H9 (cell line): ENCODE results near the gene USP7. TPM values are rescaled to one million over a fixed set of nuclear protein-coding genes. Genes with fewer than 3 reads are reported as not detected.

Source experiments
- DNase-seq: peaks from one replicate; pipeline ENCODE4 v3.0.0-alpha.2; 2017
- H2AFZ ChIP-seq: one replicate; pipeline ENCODE4 v1.6.1; 2013; ENCODE audit warnings: mild to moderate bottlenecking, low read length, control low read depth, moderate library complexity
- H2AK5ac ChIP-seq: 2 replicates; pipeline ENCODE4 v1.6.1; 2013; ENCODE audit warnings: low read length, control low read depth, mixed read lengths; ENCODE audit not compliant: insufficient read length
- H2BK120ac ChIP-seq: one replicate; pipeline ENCODE4 v1.6.1; 2013; ENCODE audit warnings: low read depth, mild to moderate bottlenecking, low read length, control low read depth, inconsistent platforms; ENCODE audit not compliant: poor library complexity, severe bottlenecking
- H2BK12ac ChIP-seq: 2 replicates; pipeline ENCODE4 v1.6.1; 2013; ENCODE audit warnings: low read length, control low read depth, mixed read lengths, low read depth; ENCODE audit not compliant: insufficient read length
- H2BK15ac ChIP-seq: 2 replicates; pipeline ENCODE4 v1.6.1; 2013; ENCODE audit warnings: low read depth, low read length, control low read depth
- H2BK20ac ChIP-seq: one replicate; pipeline ENCODE4 v1.6.1; 2013; ENCODE audit warnings: low read depth, mild to moderate bottlenecking, low read length, control low read depth, inconsistent platforms; ENCODE audit not compliant: poor library complexity, severe bottlenecking
- H2BK5ac ChIP-seq: 2 replicates; pipeline ENCODE4 v1.6.1; 2013; ENCODE audit warnings: low read length, control low read depth, mixed read lengths; ENCODE audit not compliant: insufficient read length
- H3K14ac ChIP-seq: 2 replicates; pipeline ENCODE4 v1.6.1; 2013; ENCODE audit warnings: low read length, control low read depth; ENCODE audit not compliant: insufficient read depth
- H3K18ac ChIP-seq: 2 replicates; pipeline ENCODE4 v1.6.1; 2013; ENCODE audit warnings: low read depth, mild to moderate bottlenecking, mixed read lengths, low read length, control low read depth; ENCODE audit not compliant: insufficient read length
- H3K23ac ChIP-seq: 2 replicates; pipeline ENCODE4 v1.6.1; 2013; ENCODE audit warnings: low read length, control low read depth, mixed read lengths, low read depth; ENCODE audit not compliant: insufficient read length
- H3K23me2 ChIP-seq: 2 replicates; pipeline ENCODE4 v1.6.1; 2013; ENCODE audit warnings: low read depth, mild to moderate bottlenecking, mixed read lengths, low read length, control low read depth; ENCODE audit not compliant: insufficient read length, poor library complexity, severe bottlenecking
- H3K27ac ChIP-seq: 2 replicates; pipeline ENCODE4 v1.5.1; 2013; ENCODE audit warnings: low read length, control low read depth, mixed read lengths, low read depth; ENCODE audit not compliant: insufficient read length
- H3K27me3 ChIP-seq: 2 replicates; pipeline ENCODE4 v1.6.1; 2013; ENCODE audit warnings: low read length, control low read depth, inconsistent platforms; ENCODE audit not compliant: insufficient read depth
- H3K4ac ChIP-seq: 2 replicates; pipeline ENCODE4 v1.6.1; 2013; ENCODE audit warnings: low read depth, mild to moderate bottlenecking, control low read depth, inconsistent platforms, low read length, moderate library complexity
- H3K4me1 ChIP-seq: 2 replicates; pipeline ENCODE4 v1.6.1; 2013; ENCODE audit warnings: low read length, control low read depth, inconsistent platforms; ENCODE audit not compliant: insufficient read depth
- H3K4me2 ChIP-seq: 2 replicates; pipeline ENCODE4 v1.6.1; 2013; ENCODE audit warnings: low read length, control low read depth, mixed read lengths; ENCODE audit not compliant: insufficient read length, insufficient read depth
- H3K56ac ChIP-seq: 2 replicates; pipeline ENCODE4 v1.6.1; 2013; ENCODE audit warnings: low read depth, mild to moderate bottlenecking, mixed read lengths, low read length, control low read depth; ENCODE audit not compliant: insufficient read length
- H3K79me1 ChIP-seq: 2 replicates; pipeline ENCODE4 v1.6.1; 2013; ENCODE audit warnings: low read depth, mild to moderate bottlenecking, moderate library complexity, low read length, control low read depth, inconsistent platforms; ENCODE audit not compliant: insufficient read depth, poor library complexity, severe bottlenecking
- H3K79me2 ChIP-seq: 2 replicates; pipeline ENCODE4 v1.6.1; 2013; ENCODE audit warnings: low read length, control low read depth, inconsistent platforms; ENCODE audit not compliant: insufficient read depth
- H3K9ac ChIP-seq: 2 replicates; pipeline ENCODE4 v1.6.1; 2013; ENCODE audit warnings: low read length, control low read depth, mixed read lengths; ENCODE audit not compliant: insufficient read length; ENCODE audit errors: extremely low read depth
- H3K9me3 ChIP-seq: one replicate; pipeline ENCODE4 v1.6.1; 2013; ENCODE audit warnings: low read depth, low read length, inconsistent platforms; ENCODE audit not compliant: control insufficient read depth
- H3T11ph ChIP-seq: one replicate; pipeline ENCODE4 v1.6.1; 2013; ENCODE audit warnings: mild to moderate bottlenecking, low read length, control low read depth, inconsistent platforms
- H4K20me1 ChIP-seq: one replicate; pipeline ENCODE4 v1.6.1; 2013; ENCODE audit not compliant: control insufficient read depth, insufficient read length, insufficient read depth
- H4K5ac ChIP-seq: 2 replicates; pipeline ENCODE4 v1.6.1; 2013; ENCODE audit warnings: low read depth, mild to moderate bottlenecking, mixed read lengths, low read length, control low read depth; ENCODE audit not compliant: insufficient read length
- H4K8ac ChIP-seq: replicated peaks from 2 replicates; pipeline ENCODE4 v1.6.1; 2013; ENCODE audit warnings: low read length, control low read depth, mixed read lengths, low read depth; ENCODE audit not compliant: insufficient read length
- H4K91ac ChIP-seq: 2 replicates; pipeline ENCODE4 v1.6.1; 2013; ENCODE audit warnings: low read depth, mild to moderate bottlenecking, moderate library complexity, mixed read lengths, low read length, control low read depth; ENCODE audit not compliant: insufficient read length
- H3K27ac Mint-ChIP-seq, 3 experiments: 2 replicates in 2 of 3; 3 replicates in 1 of 3; pipeline ENCODE4 v1.8.0; 2020 to 2021; ENCODE audit warnings: mixed read lengths in 3 of 3, mild to moderate bottlenecking in 1 of 3, moderate library complexity in 1 of 3
- H3K27me3 Mint-ChIP-seq: 2 replicates; pipeline ENCODE4 v1.8.0; 2021; ENCODE audit warnings: low read depth, mild to moderate bottlenecking, moderate library complexity, mixed read lengths
- H3K36me3 Mint-ChIP-seq, 3 experiments: 2 replicates in 2 of 3; 3 replicates in 1 of 3; pipeline ENCODE4 v1.8.0; 2020 to 2021; ENCODE audit warnings: low read depth in 3 of 3, mixed read lengths in 3 of 3; ENCODE audit not compliant: insufficient read depth in 1 of 3
- H3K4me1 Mint-ChIP-seq, 2 experiments: 2 replicates each; pipeline ENCODE4 v1.8.0; 2020; ENCODE audit warnings: mixed read lengths in 2 of 2
- H3K4me3 Mint-ChIP-seq, 2 experiments: 2 replicates in 1 of 2; 3 replicates in 1 of 2; pipeline ENCODE4 v1.8.0; 2020 to 2021; ENCODE audit warnings: mild to moderate bottlenecking in 2 of 2, mixed read lengths in 2 of 2, moderate library complexity in 1 of 2
- H3K9me3 Mint-ChIP-seq, 2 experiments: 2 replicates in 1 of 2; 3 replicates in 1 of 2; pipeline ENCODE4 v1.8.0; 2020; ENCODE audit warnings: mild to moderate bottlenecking in 2 of 2, mixed read lengths in 2 of 2, moderate library complexity in 1 of 2
- WGBS: extraction: QIAGEN DNeasy Blood & Tissue Kit; methylation state at CpG from one replicate; pipeline ENCODE4 v1.1.7; 2013; ENCODE audit warnings: missing lambda C conversion rate, low lambda C conversion rate, mixed read lengths; ENCODE audit not compliant: insufficient read length; ENCODE audit errors: extremely low coverage; 5-methylcytosine and 5-hydroxymethylcytosine counted together
- total RNA-seq: library from RNA; stranded (reverse); gene quantifications from 2 replicates; pipeline ENCODE4 v1.2.1, GENCODE V29; 2021
- TF ChIP-seq, protein P1 (sequence below): fragments of 200-600 bp; sonication (generic); conservative IDR thresholded peaks from 3 replicates; pipeline ENCODE4 v1.8.0; 2021; ENCODE audit warnings: antibody characterized with exemption, mild to moderate bottlenecking

USP7 gene
- total RNA-seq, 1 experiment from 2014 or later, result 192 TPM

- Histone ChIP-seq H3K79me1 (no peaks in the 10 kb centered on the region), H3K18ac (no peak overlapping the region), H2AFZ (no peak overlapping the region), H3K23ac (no peak overlapping the region), H2AK5ac (no peak overlapping the region), H4K5ac (no peak overlapping the region), H3K14ac (no peak overlapping the region), H3K27ac (no peak overlapping the region), H3K4me1 (no peaks in the 10 kb centered on the region; the same call in 1 of the 2 replicates), H3T11ph (no peak overlapping the region), H3K23me2 (no peaks in the 10 kb centered on the region), H2BK12ac (no peak overlapping the region), H2BK20ac (no peak overlapping the region), H2BK120ac (no peak overlapping the region), H3K4ac (no peak overlapping the region), H3K27me3 (no peaks in the 10 kb centered on the region), H3K9me3 (no peaks in the 10 kb centered on the region), H3K79me2 (no peaks in the 10 kb centered on the region), H3K9ac (no peak overlapping the region), H3K4me2 (no peak overlapping the region), H4K8ac (no peak overlapping the region), H2BK15ac (no peak overlapping the region), H2BK5ac (no peak overlapping the region), H3K56ac (no peak overlapping the region), H4K20me1 (peaks cover 4% of the 10 kb centered on the region), H4K91ac (no peak overlapping the region)
- Mint-ChIP-seq H3K4me1 (peaks cover 31% of the 10 kb centered on the region in 2 experiments), H3K27ac (peak overlapping the region in 2 of 3 experiments; percentile 56 to 86; a peak in 4 of 7 replicates), H3K9me3 (no peaks in the 10 kb centered on the region; a peak in 1 of 5 replicates), H3K4me3 (no peak overlapping the region), H3K27me3 (peaks cover 2% of the 10 kb centered on the region), H3K36me3 (peaks cover 5 to 13% (median 5%) of the 10 kb centered on the region in 3 experiments; a peak in 5 of 7 replicates)
- TF ChIP-seq, protein P1, sequence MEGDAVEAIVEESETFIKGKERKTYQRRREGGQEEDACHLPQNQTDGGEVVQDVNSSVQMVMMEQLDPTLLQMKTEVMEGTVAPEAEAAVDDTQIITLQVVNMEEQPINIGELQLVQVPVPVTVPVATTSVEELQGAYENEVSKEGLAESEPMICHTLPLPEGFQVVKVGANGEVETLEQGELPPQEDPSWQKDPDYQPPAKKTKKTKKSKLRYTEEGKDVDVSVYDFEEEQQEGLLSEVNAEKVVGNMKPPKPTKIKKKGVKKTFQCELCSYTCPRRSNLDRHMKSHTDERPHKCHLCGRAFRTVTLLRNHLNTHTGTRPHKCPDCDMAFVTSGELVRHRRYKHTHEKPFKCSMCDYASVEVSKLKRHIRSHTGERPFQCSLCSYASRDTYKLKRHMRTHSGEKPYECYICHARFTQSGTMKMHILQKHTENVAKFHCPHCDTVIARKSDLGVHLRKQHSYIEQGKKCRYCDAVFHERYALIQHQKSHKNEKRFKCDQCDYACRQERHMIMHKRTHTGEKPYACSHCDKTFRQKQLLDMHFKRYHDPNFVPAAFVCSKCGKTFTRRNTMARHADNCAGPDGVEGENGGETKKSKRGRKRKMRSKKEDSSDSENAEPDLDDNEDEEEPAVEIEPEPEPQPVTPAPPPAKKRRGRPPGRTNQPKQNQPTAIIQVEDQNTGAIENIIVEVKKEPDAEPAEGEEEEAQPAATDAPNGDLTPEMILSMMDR, result no peak
- no CpG with 5 or more reads among the region's 17 CpGs for WGBS
- DNase-seq, result no peak
Measured at GRCh38 chr16:8882725-8883377, 80.9 kb downstream of the USP7 start.
